Measurements from ENCODE around the gene GAGE2A. TPM values are rescaled to one million over a fixed set of nuclear protein-coding genes. Genes with fewer than 3 reads are reported as not detected.
"Not testable (repeated sequence)": the region's sequence is repeated elsewhere in the genome, so short reads cannot be mapped to it uniquely, and the experiment has no call there.

Gene GAGE2A, protein sequence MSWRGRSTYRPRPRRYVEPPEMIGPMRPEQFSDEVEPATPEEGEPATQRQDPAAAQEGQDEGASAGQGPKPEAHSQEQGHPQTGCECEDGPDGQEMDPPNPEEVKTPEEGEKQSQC
- not detected in 2 replicates for polyA plus RNA-seq (2013)

DNA sequence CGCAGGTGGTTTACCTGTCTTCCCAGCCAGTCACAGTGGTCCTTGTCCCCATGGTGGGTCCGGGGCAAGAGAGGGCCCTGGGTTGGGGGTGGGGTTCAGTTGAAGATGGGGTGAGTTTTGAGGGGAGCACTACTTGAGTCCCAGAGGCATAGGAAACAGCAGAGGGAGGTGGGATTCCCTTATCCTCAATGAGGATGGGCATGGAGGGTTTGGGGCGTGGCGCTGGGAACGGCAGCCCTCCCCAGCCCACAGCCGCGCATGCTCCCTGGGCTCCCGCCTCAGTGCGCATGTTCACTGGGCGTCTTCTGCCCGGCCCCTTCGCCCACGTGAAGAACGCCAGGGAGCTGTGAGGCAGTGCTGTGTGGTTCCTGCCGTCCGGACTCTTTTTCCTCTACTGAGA, at the start of gene GAGE2A:
Gene GAGE2A, plus strand, starts transcription at position 301 of the 400 bp plus-strand sequence. CDS start 1,155 bp downstream, outside the sequence.
- not testable (repeated sequence) for H4K8ac ChIP-seq (ENCODE audit: low read depth, low read length); H3K4me1 ChIP-seq (ENCODE audit: control insufficient read depth in 1 of 2, insufficient read depth in 2 of 2, low read length in 2 of 2); H3K23ac ChIP-seq (ENCODE audit: low read length); H3K4me2 ChIP-seq (ENCODE audit: low read length); H3K9ac ChIP-seq (ENCODE audit: low read length); DNase-seq; H2BK12ac ChIP-seq (ENCODE audit: low read length); H2AFZ ChIP-seq (ENCODE audit: insufficient read depth, low read length, poor library complexity); H4K91ac ChIP-seq (ENCODE audit: low read depth, low read length); H2BK120ac ChIP-seq (ENCODE audit: insufficient read depth, low read length, poor library complexity); H3K27ac ChIP-seq (ENCODE audit: low read depth, low read length); H3K9me3 ChIP-seq (ENCODE audit: insufficient read depth, low read depth, low read length); H3K4ac ChIP-seq (ENCODE audit: low read depth, low read length); H2AK5ac ChIP-seq (ENCODE audit: low read length); H3K4me3 ChIP-seq (ENCODE audit: low read depth, low read length); H3K36me3 ChIP-seq (ENCODE audit: control insufficient read depth in 1 of 2, insufficient read depth in 2 of 2, low read length in 2 of 2); H3K14ac ChIP-seq (ENCODE audit: low read length); H3K79me1 ChIP-seq (ENCODE audit: low read length); H3K79me2 ChIP-seq (ENCODE audit: control insufficient read depth, insufficient read depth, low read length, poor library complexity); H2BK5ac ChIP-seq (ENCODE audit: low read depth, low read length, poor library complexity); H3K27me3 ChIP-seq (ENCODE audit: insufficient read depth, low read length); H4K12ac ChIP-seq (ENCODE audit: low read depth, low read length); H3K18ac ChIP-seq (ENCODE audit: low read length)
- no CpG with 5 or more reads among the region's 16 CpGs for WGBS (ENCODE audit: extremely low coverage, insufficient coverage, insufficient read length)

DNA sequence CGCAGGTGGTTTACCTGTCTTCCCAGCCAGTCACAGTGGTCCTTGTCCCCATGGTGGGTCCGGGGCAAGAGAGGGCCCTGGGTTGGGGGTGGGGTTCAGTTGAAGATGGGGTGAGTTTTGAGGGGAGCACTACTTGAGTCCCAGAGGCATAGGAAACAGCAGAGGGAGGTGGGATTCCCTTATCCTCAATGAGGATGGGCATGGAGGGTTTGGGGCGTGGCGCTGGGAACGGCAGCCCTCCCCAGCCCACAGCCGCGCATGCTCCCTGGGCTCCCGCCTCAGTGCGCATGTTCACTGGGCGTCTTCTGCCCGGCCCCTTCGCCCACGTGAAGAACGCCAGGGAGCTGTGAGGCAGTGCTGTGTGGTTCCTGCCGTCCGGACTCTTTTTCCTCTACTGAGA, 47.9 kb upstream of the GAGE2A start, which contains the start of gene GAGE12D:
Gene GAGE12D, plus strand, starts transcription at position 301 of the 400 bp plus-strand sequence. CDS start 1,155 bp downstream, outside the sequence.
- H3K23ac ChIP-seq (ENCODE audit: low read length); H3K9me3 ChIP-seq (ENCODE audit: insufficient read depth, low read depth, low read length); H3K4ac ChIP-seq (ENCODE audit: low read depth, low read length); H2BK5ac ChIP-seq (ENCODE audit: low read depth, low read length, poor library complexity); H3K4me2 ChIP-seq (ENCODE audit: low read length); H3K4me3 ChIP-seq (ENCODE audit: low read depth, low read length); H3K18ac ChIP-seq (ENCODE audit: low read length); DNase-seq; H3K9ac ChIP-seq (ENCODE audit: low read length); H3K79me2 ChIP-seq (ENCODE audit: control insufficient read depth, insufficient read depth, low read length, poor library complexity); H3K27ac ChIP-seq (ENCODE audit: low read depth, low read length); H3K14ac ChIP-seq (ENCODE audit: low read length); H4K91ac ChIP-seq (ENCODE audit: low read depth, low read length); H2AFZ ChIP-seq (ENCODE audit: insufficient read depth, low read length, poor library complexity); H2AK5ac ChIP-seq (ENCODE audit: low read length); H3K27me3 ChIP-seq (ENCODE audit: insufficient read depth, low read length); H3K79me1 ChIP-seq (ENCODE audit: low read length); H4K8ac ChIP-seq (ENCODE audit: low read depth, low read length); H2BK120ac ChIP-seq (ENCODE audit: insufficient read depth, low read length, poor library complexity); H2BK12ac ChIP-seq (ENCODE audit: low read length); H4K12ac ChIP-seq (ENCODE audit: low read depth, low read length); H3K4me1 ChIP-seq (ENCODE audit: control insufficient read depth in 1 of 2, insufficient read depth in 2 of 2, low read length in 2 of 2); H3K36me3 ChIP-seq (ENCODE audit: control insufficient read depth in 1 of 2, insufficient read depth in 2 of 2, low read length in 2 of 2): not testable (repeated sequence)
- no CpG with 5 or more reads among the region's 16 CpGs for WGBS (ENCODE audit: extremely low coverage, insufficient coverage, insufficient read length)

DNA sequence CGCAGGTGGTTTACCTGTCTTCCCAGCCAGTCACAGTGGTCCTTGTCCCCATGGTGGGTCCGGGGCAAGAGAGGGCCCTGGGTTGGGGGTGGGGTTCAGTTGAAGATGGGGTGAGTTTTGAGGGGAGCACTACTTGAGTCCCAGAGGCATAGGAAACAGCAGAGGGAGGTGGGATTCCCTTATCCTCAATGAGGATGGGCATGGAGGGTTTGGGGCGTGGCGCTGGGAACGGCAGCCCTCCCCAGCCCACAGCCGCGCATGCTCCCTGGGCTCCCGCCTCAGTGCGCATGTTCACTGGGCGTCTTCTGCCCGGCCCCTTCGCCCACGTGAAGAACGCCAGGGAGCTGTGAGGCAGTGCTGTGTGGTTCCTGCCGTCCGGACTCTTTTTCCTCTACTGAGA, 38.3 kb upstream of the GAGE2A start, which contains the start of gene GAGE12E:
Gene GAGE12E, plus strand, starts transcription at position 301 of the 400 bp plus-strand sequence. CDS start 1,155 bp downstream, outside the sequence.
- not testable (repeated sequence) for H3K4me2 ChIP-seq (ENCODE audit: low read length); H2BK120ac ChIP-seq (ENCODE audit: insufficient read depth, low read length, poor library complexity); H2BK5ac ChIP-seq (ENCODE audit: low read depth, low read length, poor library complexity); H2AK5ac ChIP-seq (ENCODE audit: low read length); H3K79me2 ChIP-seq (ENCODE audit: control insufficient read depth, insufficient read depth, low read length, poor library complexity); DNase-seq; H3K23ac ChIP-seq (ENCODE audit: low read length); H3K14ac ChIP-seq (ENCODE audit: low read length); H3K9me3 ChIP-seq (ENCODE audit: insufficient read depth, low read depth, low read length); H3K36me3 ChIP-seq (ENCODE audit: control insufficient read depth in 1 of 2, insufficient read depth in 2 of 2, low read length in 2 of 2); H4K91ac ChIP-seq (ENCODE audit: low read depth, low read length); H4K12ac ChIP-seq (ENCODE audit: low read depth, low read length); H3K79me1 ChIP-seq (ENCODE audit: low read length); H4K8ac ChIP-seq (ENCODE audit: low read depth, low read length); H3K4me3 ChIP-seq (ENCODE audit: low read depth, low read length); H3K18ac ChIP-seq (ENCODE audit: low read length); H3K9ac ChIP-seq (ENCODE audit: low read length); H2BK12ac ChIP-seq (ENCODE audit: low read length); H3K27ac ChIP-seq (ENCODE audit: low read depth, low read length); H3K4me1 ChIP-seq (ENCODE audit: control insufficient read depth in 1 of 2, insufficient read depth in 2 of 2, low read length in 2 of 2); H2AFZ ChIP-seq (ENCODE audit: insufficient read depth, low read length, poor library complexity); H3K27me3 ChIP-seq (ENCODE audit: insufficient read depth, low read length); H3K4ac ChIP-seq (ENCODE audit: low read depth, low read length)
- no CpG with 5 or more reads among the region's 16 CpGs for WGBS (ENCODE audit: extremely low coverage, insufficient coverage, insufficient read length)

DNA sequence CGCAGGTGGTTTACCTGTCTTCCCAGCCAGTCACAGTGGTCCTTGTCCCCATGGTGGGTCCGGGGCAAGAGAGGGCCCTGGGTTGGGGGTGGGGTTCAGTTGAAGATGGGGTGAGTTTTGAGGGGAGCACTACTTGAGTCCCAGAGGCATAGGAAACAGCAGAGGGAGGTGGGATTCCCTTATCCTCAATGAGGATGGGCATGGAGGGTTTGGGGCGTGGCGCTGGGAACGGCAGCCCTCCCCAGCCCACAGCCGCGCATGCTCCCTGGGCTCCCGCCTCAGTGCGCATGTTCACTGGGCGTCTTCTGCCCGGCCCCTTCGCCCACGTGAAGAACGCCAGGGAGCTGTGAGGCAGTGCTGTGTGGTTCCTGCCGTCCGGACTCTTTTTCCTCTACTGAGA, 28.8 kb upstream of the GAGE2A start, which contains the start of gene GAGE12F:
Gene GAGE12F, plus strand, starts transcription at position 301 of the 400 bp plus-strand sequence. CDS start 1,155 bp downstream, outside the sequence.
- H3K4me1 ChIP-seq (ENCODE audit: control insufficient read depth in 1 of 2, insufficient read depth in 2 of 2, low read length in 2 of 2); H2AK5ac ChIP-seq (ENCODE audit: low read length); H4K8ac ChIP-seq (ENCODE audit: low read depth, low read length); H2BK120ac ChIP-seq (ENCODE audit: insufficient read depth, low read length, poor library complexity); H3K18ac ChIP-seq (ENCODE audit: low read length); H2BK5ac ChIP-seq (ENCODE audit: low read depth, low read length, poor library complexity); H3K27ac ChIP-seq (ENCODE audit: low read depth, low read length); H3K9ac ChIP-seq (ENCODE audit: low read length); H2BK12ac ChIP-seq (ENCODE audit: low read length); H3K23ac ChIP-seq (ENCODE audit: low read length); H3K36me3 ChIP-seq (ENCODE audit: control insufficient read depth in 1 of 2, insufficient read depth in 2 of 2, low read length in 2 of 2); H3K14ac ChIP-seq (ENCODE audit: low read length); H2AFZ ChIP-seq (ENCODE audit: insufficient read depth, low read length, poor library complexity); H4K91ac ChIP-seq (ENCODE audit: low read depth, low read length); DNase-seq; H4K12ac ChIP-seq (ENCODE audit: low read depth, low read length); H3K4me3 ChIP-seq (ENCODE audit: low read depth, low read length); H3K9me3 ChIP-seq (ENCODE audit: insufficient read depth, low read depth, low read length); H3K4me2 ChIP-seq (ENCODE audit: low read length); H3K79me2 ChIP-seq (ENCODE audit: control insufficient read depth, insufficient read depth, low read length, poor library complexity); H3K27me3 ChIP-seq (ENCODE audit: insufficient read depth, low read length); H3K79me1 ChIP-seq (ENCODE audit: low read length); H3K4ac ChIP-seq (ENCODE audit: low read depth, low read length): not testable (repeated sequence)
- no CpG with 5 or more reads among the region's 16 CpGs for WGBS (ENCODE audit: extremely low coverage, insufficient coverage, insufficient read length)
